Stimulated activated CD4-positive, alpha-beta T cell treated with anti-CD3 and anti-CD28 coated beads, Interleukin-4, amount 100 ng/mL, for 48 hours (primary cell): ENCODE data around the gene PATE1.
"Not testable (repeated sequence)": the region's sequence is repeated elsewhere in the genome, so short reads cannot be mapped to it uniquely, and the experiment has no call there.

Experiments
- DNase-seq, 2 donors: peaks; one replicate each; pipeline ENCODE4 v3.0.0-alpha.2; 2020; ENCODE audit warnings: low read depth in 2 of 2

PATE1 gene

DNA sequence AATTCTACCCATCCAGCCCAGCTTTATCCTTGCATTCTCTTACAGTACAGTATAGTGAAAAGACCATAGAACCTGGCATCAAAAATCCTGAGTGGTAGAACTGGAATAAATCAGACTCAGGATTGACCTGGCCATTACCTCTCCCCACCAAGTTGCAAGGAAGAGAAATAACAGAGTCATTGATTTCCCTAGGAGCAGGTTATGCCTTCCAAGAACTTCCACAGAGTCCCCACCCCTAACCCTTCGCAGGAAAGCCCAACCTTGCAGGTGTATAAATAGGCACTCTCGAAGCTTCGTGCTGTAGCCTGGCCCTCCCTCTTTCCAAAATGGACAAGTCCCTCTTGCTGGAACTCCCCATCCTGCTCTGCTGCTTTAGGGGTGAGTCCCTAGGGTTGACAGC, at the start of gene PATE1:
PATE1 (plus strand) TSS at position 301 of the 400 bp plus-strand sequence; CDS start at position 327, 26 bp downstream.
- DNase-seq: no peak

- DNase-seq: no peak
Observed at GRCh38 chr11:125701018-125701610, 45.0 kb upstream of the PATE1 start.

DNA sequence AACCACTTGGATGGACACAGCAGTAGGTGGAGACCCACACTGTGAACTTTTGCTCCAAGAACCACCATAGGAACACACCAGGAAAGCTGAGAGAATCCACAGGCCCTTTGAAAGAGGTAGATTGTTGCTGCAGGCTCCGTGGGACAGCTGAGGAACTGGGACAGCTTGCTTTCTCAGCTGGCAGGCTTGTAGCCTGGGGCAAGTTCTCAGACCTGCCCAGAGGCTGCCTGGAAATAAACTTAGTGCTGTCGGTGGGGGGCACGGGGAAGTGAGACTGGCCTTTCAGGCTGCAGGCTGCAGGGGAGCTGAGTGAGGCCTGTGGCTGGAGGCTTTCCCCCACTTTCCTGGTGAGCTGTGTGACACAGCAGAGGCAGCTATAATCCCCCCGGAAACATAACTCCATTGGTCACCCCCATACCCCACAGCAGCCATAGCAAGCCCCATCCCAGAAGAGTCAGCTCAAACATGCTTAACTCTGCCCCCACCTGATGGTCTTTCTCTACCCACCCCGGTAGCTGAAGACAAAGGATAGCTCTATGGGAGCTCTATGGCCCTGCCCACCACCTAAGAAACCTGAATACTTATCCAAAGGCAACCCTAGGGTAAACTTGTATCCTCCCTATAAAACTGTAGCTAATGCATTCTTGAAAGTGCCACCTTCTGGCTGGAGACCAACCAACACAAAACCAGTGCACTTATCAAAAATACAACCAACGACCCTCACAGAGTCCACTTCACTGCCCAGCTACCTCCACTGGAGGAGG, 44.0 kb upstream of the PATE1 start:
- DNase-seq: no peak

DNA sequence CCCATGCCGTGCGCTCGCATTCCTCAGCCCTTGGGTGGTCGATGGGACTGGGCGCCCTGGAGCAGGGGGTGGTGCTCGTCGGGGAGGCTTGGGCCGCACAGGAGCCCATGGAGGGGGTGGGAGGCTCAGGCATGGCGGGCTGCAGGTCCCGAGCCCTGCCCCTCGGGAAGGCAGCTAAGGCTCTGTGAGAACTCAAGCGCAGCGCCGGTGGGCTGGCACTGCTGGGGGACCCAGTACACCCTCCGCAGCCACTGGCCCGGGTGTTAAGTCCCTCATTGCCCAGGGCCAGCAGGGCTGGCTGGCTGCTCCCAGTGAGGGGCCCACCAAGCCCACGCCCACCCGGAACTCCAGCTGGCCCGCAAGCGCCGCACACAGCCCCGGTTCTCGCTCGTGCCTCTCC, 41.4 kb upstream of the PATE1 start:
- not testable (repeated sequence) for DNase-seq

- DNase-seq: no peak
Observed at GRCh38 chr11:125720781-125721180, 25.3 kb upstream of the PATE1 start.

GRCh38 chr11:125724125-125724524, 22.0 kb upstream of the PATE1 start:
- no peak for DNase-seq

DNA sequence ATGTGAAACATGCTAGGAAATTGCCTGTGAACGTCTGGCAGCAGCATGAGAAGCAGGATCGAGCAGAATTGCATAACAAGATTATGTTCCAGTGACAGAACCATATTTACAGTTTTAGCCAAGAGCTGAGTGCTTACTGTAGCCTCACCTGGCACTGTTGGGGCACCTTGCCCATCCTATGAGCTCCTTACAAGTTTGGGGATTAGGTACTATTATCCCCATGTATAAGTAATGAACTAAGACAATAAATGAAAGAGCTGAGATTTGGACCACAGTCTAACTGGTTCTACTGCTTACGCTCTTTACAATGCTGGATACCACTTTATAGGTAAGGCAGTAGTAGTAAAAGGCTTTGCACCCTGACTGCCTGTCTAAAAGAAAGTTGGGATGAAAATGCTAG, 17.1 kb upstream of the PATE1 start:
- DNase-seq: no peak

GRCh38 chr11:125740617-125741016, 5.5 kb upstream of the PATE1 start:
- no peak for DNase-seq

DNA sequence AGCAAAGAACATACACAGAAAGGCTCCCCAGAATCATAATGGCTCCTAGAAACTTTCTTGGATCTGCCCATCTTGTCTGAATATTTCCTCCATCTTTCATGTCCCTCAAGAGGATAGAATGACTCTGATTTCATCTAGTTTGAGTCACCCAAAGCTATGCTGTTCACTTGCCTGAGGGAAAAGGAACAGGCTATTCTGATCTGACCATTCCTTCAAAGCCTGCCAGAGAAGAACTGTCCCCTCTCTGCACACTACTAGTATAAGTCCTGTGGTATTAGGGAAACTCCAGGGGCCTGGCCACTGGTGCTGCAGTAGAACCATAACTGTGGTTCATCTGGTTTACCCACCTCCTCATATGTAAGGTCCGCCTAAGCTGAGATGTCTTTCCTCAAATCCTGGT, 2.4 kb upstream of the PATE1 start:
- DNase-seq: no peak

- no peak for DNase-seq
Observed at GRCh38 chr11:125750629-125751028, 4.5 kb downstream of the PATE1 start.

- no peak for DNase-seq
Observed at GRCh38 chr11:125756050-125756449, 10.0 kb downstream of the PATE1 start.

DNA sequence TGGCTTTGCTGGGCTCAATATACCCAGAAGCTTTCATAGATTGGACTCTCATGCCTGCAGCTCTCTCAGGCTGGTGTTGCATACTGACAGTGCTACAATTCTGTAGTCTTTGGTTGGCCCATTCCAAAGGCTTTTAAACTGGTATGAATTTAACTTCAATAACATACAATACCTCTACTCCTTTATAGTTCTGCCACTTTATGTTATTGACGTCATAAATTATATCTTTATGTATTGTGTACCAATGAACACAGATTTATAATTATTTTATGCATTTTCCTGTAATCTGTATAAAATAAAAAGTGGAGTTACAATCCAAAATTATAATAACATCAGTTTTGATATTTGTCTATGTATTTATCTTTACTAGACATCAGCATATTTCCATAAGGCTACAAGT, 16.4 kb downstream of the PATE1 start:
- DNase-seq: no peak

DNA sequence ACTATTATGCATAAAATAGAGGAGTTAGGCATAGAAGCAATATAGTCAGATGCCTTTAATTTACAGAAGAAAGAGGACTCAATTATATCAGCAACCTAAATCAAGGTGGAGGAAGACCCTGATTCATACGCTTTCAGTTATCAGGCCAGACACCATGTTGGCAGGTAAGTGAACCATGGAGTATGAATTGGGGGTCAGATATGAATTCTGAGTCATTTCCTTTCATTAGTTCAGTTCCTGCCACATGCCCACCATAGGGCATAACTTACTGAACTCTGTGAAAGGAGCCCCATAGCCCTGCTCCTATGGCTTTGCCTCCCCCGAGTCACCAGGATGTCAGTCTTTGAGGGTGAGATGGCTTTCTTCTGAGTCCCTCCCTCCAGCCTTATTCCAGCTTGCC, 17.4 kb downstream of the PATE1 start:
- no peak for DNase-seq

GRCh38 chr11:125766251-125766650, 20.2 kb downstream of the PATE1 start:
- DNase-seq: no peak

GRCh38 chr11:125768336-125769046, 22.4 kb downstream of the PATE1 start:
- no peak for DNase-seq

- DNase-seq: no peak
Observed at GRCh38 chr11:125770583-125770982, 24.5 kb downstream of the PATE1 start.

- DNase-seq: no peak
Observed at GRCh38 chr11:125772834-125773505, 26.9 kb downstream of the PATE1 start.

DNA sequence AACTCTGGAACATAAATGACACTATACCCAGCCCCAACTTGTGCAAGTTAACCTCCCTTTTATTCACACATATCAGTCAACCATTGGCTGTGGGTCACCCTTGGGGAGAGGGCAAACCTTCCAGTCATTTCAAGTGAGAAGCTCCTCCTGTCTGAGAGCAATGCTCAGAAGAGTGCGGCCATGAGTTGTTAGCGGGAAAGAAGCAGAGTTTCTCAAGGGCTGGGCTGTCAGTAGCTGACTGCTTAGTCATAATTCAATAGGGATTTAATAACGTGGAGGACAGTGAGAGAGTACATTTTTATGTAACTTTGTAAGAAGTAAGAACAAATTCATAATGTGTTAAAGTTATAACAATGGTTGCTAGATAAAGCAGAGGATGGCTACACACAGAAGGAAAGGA, 27.4 kb downstream of the PATE1 start:
- no peak for DNase-seq

DNA sequence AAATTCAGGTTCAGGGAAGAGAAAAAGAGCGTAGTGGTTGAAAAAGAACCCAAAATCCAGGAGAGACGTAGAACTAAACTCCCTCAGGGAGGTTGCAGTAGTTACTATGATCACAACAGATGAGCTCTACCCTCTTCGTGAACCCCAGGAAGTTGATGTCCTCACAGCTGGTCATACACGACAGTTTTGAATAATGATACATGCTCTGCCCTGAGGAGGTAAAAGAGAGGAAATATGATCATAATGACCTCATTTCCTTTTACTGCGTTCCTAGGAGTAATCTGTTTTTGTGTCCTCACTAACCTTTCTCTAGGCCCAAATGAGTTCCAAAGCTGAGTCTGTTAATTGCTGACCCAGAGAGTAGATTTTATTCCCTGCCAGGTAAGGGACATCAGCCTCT, 31.2 kb downstream of the PATE1 start:
- DNase-seq: no peak

DNA sequence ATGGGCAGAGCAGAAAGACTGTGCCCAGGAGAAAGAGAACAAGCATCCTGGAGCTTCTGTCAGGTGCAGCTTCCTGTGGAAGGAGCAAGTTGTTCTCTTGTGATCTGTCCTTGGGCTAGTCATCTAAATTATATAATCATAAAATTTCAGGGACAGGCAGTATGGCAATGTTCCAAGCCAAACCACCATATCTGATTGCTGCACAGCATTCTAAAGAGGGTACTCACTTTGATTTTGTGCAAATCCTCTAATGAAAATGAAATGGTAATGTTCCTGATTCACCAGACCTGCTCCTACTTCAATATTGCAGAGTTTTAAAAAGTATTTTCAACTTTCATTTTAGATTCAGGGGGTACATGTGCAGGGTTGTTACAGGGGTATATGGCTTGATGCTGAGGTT, 32.6 kb downstream of the PATE1 start, which contains the start of gene PATE2:
PATE2 (minus strand) TSS at position 101 of the 400 bp plus-strand sequence; CDS start at position 46, 55 bp downstream.
- DNase-seq: no peak

- no peak for DNase-seq
Observed at GRCh38 chr11:125784678-125785077, 38.6 kb downstream of the PATE1 start.

DNA sequence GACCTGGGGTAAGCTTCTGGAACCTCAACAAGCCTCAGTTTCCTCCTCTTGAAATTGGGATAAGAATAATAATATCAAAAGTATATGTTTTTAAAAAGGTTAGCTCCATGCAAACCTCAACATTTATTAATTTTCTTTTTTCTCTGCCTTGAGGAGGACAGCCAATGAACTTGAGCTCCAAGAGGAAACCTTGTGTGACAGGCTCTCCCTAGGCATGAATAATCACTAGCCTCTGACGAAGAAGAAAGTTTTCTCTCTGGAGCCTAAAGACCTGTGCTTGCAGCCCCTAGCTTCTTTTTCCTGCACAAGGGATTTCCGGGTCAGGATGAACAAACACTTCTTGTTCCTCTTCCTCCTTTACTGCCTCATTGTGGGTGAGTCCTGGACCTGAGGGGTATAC, 41.7 kb downstream of the PATE1 start, which contains the start of gene PATE3:
PATE3 (plus strand) TSS at position 301 of the 400 bp plus-strand sequence; CDS start at position 326, 25 bp downstream.
- no peak for DNase-seq
